Activated CD8-positive, alpha-beta T cell treated with anti-CD3 and anti-CD28 coated beads for 36 hours (primary cell): ENCODE results near the gene R3HDM2. TPM values are rescaled to one million over a fixed set of nuclear protein-coding genes. Genes with fewer than 3 reads are reported as not detected.

Experiments used
- ATAC-seq: fragments of 200-7000 bp; cut with Tn5 transposase; one replicate; pipeline ENCODE4 v1.10.0; 2021; ENCODE audit warnings: mild to moderate bottlenecking, moderate library complexity
- CTCF ChIA-PET: fragments of 350-600 bp; sonication (Branson Sonifier 250); formaldehyde crosslinking; loops from one replicate; lab custom pipeline; 2021; ENCODE audit warnings: antibody characterized with exemption; lab: Charles Lee
- POLR2A ChIA-PET: fragments of 350-600 bp; sonication (Branson Sonifier 250); formaldehyde crosslinking; loops from one replicate; lab custom pipeline; 2021; ENCODE audit warnings: antibody characterized with exemption; lab: Charles Lee
- DNase-seq: peaks from one replicate; pipeline ENCODE4 v3.0.0-alpha.2; 2020
- H3K27ac Mint-ChIP-seq: one replicate; pipeline ENCODE4 v1.8.0; 2021; ENCODE audit warnings: mild to moderate bottlenecking, mixed read lengths
- H3K27me3 Mint-ChIP-seq: one replicate; pipeline ENCODE4 v1.8.0; 2021; ENCODE audit warnings: mixed read lengths
- H3K36me3 Mint-ChIP-seq: one replicate; pipeline ENCODE4 v1.8.0; 2021; ENCODE audit warnings: low read depth, mixed read lengths
- H3K4me1 Mint-ChIP-seq: one replicate; pipeline ENCODE4 v1.8.0; 2021; ENCODE audit warnings: low read depth, mixed read lengths
- H3K4me3 Mint-ChIP-seq: one replicate; pipeline ENCODE4 v1.8.0; 2021; ENCODE audit warnings: mild to moderate bottlenecking, moderate library complexity, mixed read lengths
- H3K9me3 Mint-ChIP-seq: one replicate; pipeline ENCODE4 v1.8.0; 2021; ENCODE audit warnings: mixed read lengths
- CTCF ChIP-seq: fragments of 200-600 bp; IDR thresholded peaks from one replicate; pipeline ENCODE4 v1.8.0; 2022; ENCODE audit warnings: antibody characterized with exemption, mild to moderate bottlenecking
- intact Hi-C: fragments of 100-400 bp; cut with micrococcal nuclease; formaldehyde crosslinking; loops from one replicate; pipeline ENCODE4 v1.10.0; 2022
- total RNA-seq, 2 experiments: library from RNA; stranded (reverse); gene quantifications; one replicate each; pipeline ENCODE4 v1.2.3, GENCODE V29; 2021

Gene R3HDM2
- total RNA-seq, 2 experiments from 2014 or later, result 33.2 to 44.0 TPM

GRCh38 chr12:57451233-57451778 is 20.5 kb upstream of the R3HDM2 start:
- DNase-seq, result no peak
- H3K9me3 Mint-ChIP-seq, result no peaks in the 10 kb centered on the region
- intact Hi-C loops, result loop anchor here (10.0 kb wide), 1 partner anchor 147 kb away; no protein-coding TSS in a partner anchor
- TF ChIP-seq CTCF, result no peak
- H3K27ac Mint-ChIP-seq, result peak overlapping the region; percentile 2
- peaks cover 22% of the 10 kb centered on the region for H3K4me1 Mint-ChIP-seq
- no peak for ATAC-seq
- ChIA-PET CTCF (interaction anchor here (0.6 to 7.1 kb wide), 21 partner anchors 8 to 238 kb away, joined by 3 to 118 read pairs (median 6); partner anchors contain the start of genes GLI1 and INHBC), POLR2A (interaction anchor here (0.9 to 1.8 kb wide), 5 partner anchors 10 to 136 kb away, joined by 3 to 8 read pairs (median 3); no protein-coding TSS in a partner anchor)
- H3K4me3 Mint-ChIP-seq, result no peak overlapping the region
- H3K27me3 Mint-ChIP-seq, result no peaks in the 10 kb centered on the region
- no peaks in the 10 kb centered on the region for H3K36me3 Mint-ChIP-seq

- POLR2A ChIA-PET, result interaction anchor here (1.0 to 1.8 kb wide), 2 partner anchors 11 to 17 kb away, joined by 3 to 8 read pairs; no protein-coding TSS in a partner anchor
- Mint-ChIP-seq H3K27ac (no peak overlapping the region), H3K36me3 (no peaks in the 10 kb centered on the region), H3K4me1 (peaks cover 11% of the 10 kb centered on the region), H3K4me3 (no peak overlapping the region), H3K9me3 (no peaks in the 10 kb centered on the region), H3K27me3 (no peaks in the 10 kb centered on the region)
- CTCF ChIA-PET, result interaction anchor here (1.4 to 7.1 kb wide), 5 partner anchors 8 to 208 kb away, joined by 3 to 38 read pairs (median 6); partner anchors contain the start of gene GLI1
- ATAC-seq (no peak), DNase-seq (no peak)
- intact Hi-C loops, result loop anchor here (10.0 kb wide), 1 partner anchor 145 kb away; no protein-coding TSS in a partner anchor
- no peak for TF ChIP-seq CTCF
Observed at GRCh38 chr12:57450057-57450456, 19.2 kb upstream of the R3HDM2 start.

- no peak for ATAC-seq
- Mint-ChIP-seq H3K27me3 (no peaks in the 10 kb centered on the region), H3K9me3 (no peaks in the 10 kb centered on the region), H3K4me1 (peaks cover 6% of the 10 kb centered on the region), H3K27ac (no peak overlapping the region), H3K36me3 (no peaks in the 10 kb centered on the region), H3K4me3 (no peak overlapping the region)
- ChIA-PET CTCF (interaction anchor here (1.4 kb wide), 1 partner anchor 9 kb away, joined by 4 read pairs; no protein-coding TSS in a partner anchor), POLR2A (no interaction called here)
- intact Hi-C loops, result no loop called here
- no peak for DNase-seq
- no peak for TF ChIP-seq CTCF
Observed at GRCh38 chr12:57449375-57449774, 18.5 kb upstream of the R3HDM2 start.

GRCh38 chr12:57448669-57449068 is 17.8 kb upstream of the R3HDM2 start:
- Mint-ChIP-seq H3K4me1 (peaks cover 5% of the 10 kb centered on the region), H3K4me3 (no peak overlapping the region), H3K36me3 (no peaks in the 10 kb centered on the region), H3K27me3 (no peaks in the 10 kb centered on the region), H3K9me3 (no peaks in the 10 kb centered on the region), H3K27ac (no peak overlapping the region)
- TF ChIP-seq CTCF, result no peak
- DNase-seq (no peak), ATAC-seq (no peak)
- ChIA-PET POLR2A (interaction anchor here (0.8 kb wide), 1 partner anchor 130 kb away, joined by 4 read pairs; no protein-coding TSS in a partner anchor), CTCF (interaction anchor here (2.1 kb wide), 1 partner anchor 10 kb away, joined by 7 read pairs; the partner anchor contains the start of gene GLI1)
- intact Hi-C loops, result no loop called here
